Posterior cingulate gyrus (tissue), 11 donors: ENCODE measurements around the gene NBPF26.
"Not testable (repeated sequence)": the region's sequence is repeated elsewhere in the genome, so short reads cannot be mapped to it uniquely, and the experiment has no call there.

Source experiments
- DNase-seq, 10 donors: peaks; one replicate each; pipeline versions ENCODE4 v3.0.0 to v3.0.0-alpha.2; 2020 to 2021; ENCODE audit warnings: mixed read lengths in 3 of 10
- intact Hi-C: fragments of 100-400 bp; cut with DNase I; formaldehyde crosslinking; loops from one replicate; pipeline ENCODE4 v1.15.1; 2023

The NBPF26 gene

GRCh38 chr1:120723715-120724402 lies at the start of gene NBPF26:
Gene NBPF26 (plus strand): TSS chr1:120723945.
- intact Hi-C loops = not testable (repeated sequence)
- peak in 8 of 10 donors; percentile 18 to 94 (median 65) for DNase-seq

GRCh38 chr1:120680106-120680819 lies 43.5 kb upstream of the NBPF26 start:
- DNase-seq, intact Hi-C loops: not testable (repeated sequence)

GRCh38 chr1:120680938-120681337 lies 42.8 kb upstream of the NBPF26 start:
- intact Hi-C loops = not testable (repeated sequence)

GRCh38 chr1:120684397-120684796 lies 39.3 kb upstream of the NBPF26 start:
- intact Hi-C loops, DNase-seq: not testable (repeated sequence)

More at GRCh38 chr1:120680938-120681337, 42.8 kb upstream of the NBPF26 start:
- DNase-seq = not testable (repeated sequence)

- intact Hi-C loops, DNase-seq: not testable (repeated sequence)
Observed at GRCh38 chr1:120685622-120686021, 38.1 kb upstream of the NBPF26 start.

- DNase-seq, intact Hi-C loops: not testable (repeated sequence)
Observed at GRCh38 chr1:120687250-120687649, 36.5 kb upstream of the NBPF26 start.

- intact Hi-C loops = not testable (repeated sequence)
- peak in 7 of 10 donors; percentile 1 to 65 (median 8) for DNase-seq
Observed at GRCh38 chr1:120700807-120701562, 22.8 kb upstream of the NBPF26 start.

- intact Hi-C loops = not testable (repeated sequence)
Observed at GRCh38 chr1:120723358-120723714, 409 bp upstream of the NBPF26 start.

GRCh38 chr1:120724507-120724906 lies 762 bp downstream of the NBPF26 start:
- intact Hi-C loops = not testable (repeated sequence)
- DNase-seq = peak in 6 of 10 donors; percentile 3 to 73 (median 11)

More at GRCh38 chr1:120723358-120723714, 409 bp upstream of the NBPF26 start:
- DNase-seq = not testable (repeated sequence)

- DNase-seq, intact Hi-C loops: not testable (repeated sequence)
Observed at GRCh38 chr1:120728811-120729210, 5.1 kb downstream of the NBPF26 start.

GRCh38 chr1:120769090-120769489 lies 45.3 kb downstream of the NBPF26 start:
- intact Hi-C loops, DNase-seq: not testable (repeated sequence)

GRCh38 chr1:120805452-120805851 lies 81.7 kb downstream of the NBPF26 start:
- intact Hi-C loops = not testable (repeated sequence)
- peak in 2 of 10 donors; percentile 1 to 24 for DNase-seq

GRCh38 chr1:120811822-120812221 lies 88.1 kb downstream of the NBPF26 start:
- intact Hi-C loops = not testable (repeated sequence)
- DNase-seq = peak in 6 of 10 donors; percentile 12 to 92 (median 33)

GRCh38 chr1:120825051-120825450 lies 101.3 kb downstream of the NBPF26 start:
- intact Hi-C loops = not testable (repeated sequence)

GRCh38 chr1:120826623-120827022 lies 102.9 kb downstream of the NBPF26 start:
- intact Hi-C loops, DNase-seq: not testable (repeated sequence)

More at GRCh38 chr1:120825051-120825450, 101.3 kb downstream of the NBPF26 start:
- DNase-seq = not testable (repeated sequence)

GRCh38 chr1:120844186-120844944 lies 120.6 kb downstream of the NBPF26 start:
- intact Hi-C loops = not testable (repeated sequence)

GRCh38 chr1:120844945-120845330 lies 121.2 kb downstream of the NBPF26 start:
- peak in 2 of 10 donors; percentile 22 to 55 for DNase-seq
- intact Hi-C loops = not testable (repeated sequence)

More at GRCh38 chr1:120844186-120844944, 120.6 kb downstream of the NBPF26 start:
- DNase-seq = peak in 8 of 10 donors; percentile 53 to 97 (median 78)

GRCh38 chr1:120849400-120850286 lies 125.9 kb downstream of the NBPF26 start:
- intact Hi-C loops = not testable (repeated sequence)
- peak in 7 of 10 donors; percentile 8 to 87 (median 37) for DNase-seq

GRCh38 chr1:120850287-120850536 lies 126.5 kb downstream of the NBPF26 start:
- DNase-seq = peak in 4 of 10 donors; percentile 6 to 59 (median 12)
- intact Hi-C loops = not testable (repeated sequence)
